GM13977 (cell line): ENCODE data around the gene C5orf63.
"Not testable (repeated sequence)": the region's sequence is repeated elsewhere in the genome, so short reads cannot be mapped to it uniquely, and the experiment has no call there.

Experiments
- DNase-seq: peaks from one replicate; pipeline ENCODE4 v3.0.0; 2012; ENCODE audit warnings: low spot score
- CTCF ChIP-seq: IDR thresholded peaks from 2 replicates; pipeline ENCODE4 v1.5.1; 2012; ENCODE audit warnings: mild to moderate bottlenecking, control low read depth; ENCODE audit not compliant: insufficient read depth; ENCODE audit errors: extremely low read depth, missing control alignments
- in situ Hi-C: fragments of 300-500 bp; cut with MboI; formaldehyde crosslinking; loops from one replicate; pipeline ENCODE4 v1.12.0; 2022; ENCODE audit warnings: low sequenced_read_pairs, low pct_unique_long_range_greater_than_20kb, mixed read lengths, inconsistent platforms; ENCODE audit not compliant: unreplicated experiment

C5orf63 gene

GRCh38 chr5:127010362-127010761, 62.9 kb downstream of the C5orf63 start:
- in situ Hi-C loops = no loop called here
- no peak for DNase-seq
- no peak for TF ChIP-seq CTCF

- TF ChIP-seq CTCF = no peak
- in situ Hi-C loops = no loop called here
- no peak for DNase-seq
Observed at GRCh38 chr5:127009784-127010183, 63.5 kb downstream of the C5orf63 start.

DNA sequence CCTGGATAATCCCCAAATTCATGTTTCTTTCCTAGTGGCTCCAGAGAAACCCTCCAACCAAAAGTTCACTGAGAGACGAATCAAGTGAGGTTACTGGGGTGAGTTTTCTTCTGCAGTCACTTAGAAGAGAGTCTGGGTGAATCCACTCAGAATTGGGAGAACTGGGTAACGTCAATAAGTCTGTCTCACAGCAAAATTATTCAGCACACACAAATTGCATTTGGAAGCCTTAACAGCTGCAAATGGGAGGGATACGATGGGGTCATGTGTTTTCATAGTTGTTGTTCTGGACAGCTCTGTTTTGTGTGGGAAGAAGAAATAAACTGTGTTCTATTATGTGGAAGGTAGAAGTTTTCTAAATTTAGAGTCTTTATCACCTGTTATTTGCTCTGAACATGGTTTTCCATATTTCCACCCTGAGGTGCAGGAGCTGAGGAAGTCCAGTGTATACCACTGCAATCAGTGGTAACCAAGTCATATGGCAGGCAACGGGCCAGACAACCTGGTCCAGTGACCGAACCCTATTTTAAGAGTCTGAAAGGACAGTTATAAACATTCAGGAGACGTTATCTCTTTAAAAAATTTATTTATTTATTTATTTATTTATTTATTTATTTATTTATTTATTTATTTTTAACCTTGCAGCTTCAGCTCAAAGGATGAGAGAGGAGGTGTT, 64.9 kb downstream of the C5orf63 start:
- in situ Hi-C loops = no loop called here
- DNase-seq = no peak
- no peak for TF ChIP-seq CTCF

DNA sequence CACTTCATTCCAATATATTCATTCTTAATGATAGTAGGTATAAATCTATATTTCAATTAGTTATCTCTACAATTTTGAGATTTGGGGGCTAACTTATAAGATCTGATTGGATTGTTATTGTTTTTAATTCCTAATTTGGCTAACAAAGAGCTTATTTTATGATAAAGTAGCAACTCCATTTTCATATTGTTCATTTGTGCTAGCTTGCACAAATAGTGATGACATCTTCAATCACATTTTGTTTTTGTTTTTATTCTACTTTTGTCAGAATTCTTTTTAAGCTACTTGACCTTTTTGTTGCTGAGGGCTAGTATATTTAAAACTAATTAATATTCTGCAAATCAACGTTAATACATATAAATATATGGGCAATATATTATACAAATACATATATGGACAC, 65.8 kb downstream of the C5orf63 start:
- TF ChIP-seq CTCF = no peak
- in situ Hi-C loops = no loop called here

DNA sequence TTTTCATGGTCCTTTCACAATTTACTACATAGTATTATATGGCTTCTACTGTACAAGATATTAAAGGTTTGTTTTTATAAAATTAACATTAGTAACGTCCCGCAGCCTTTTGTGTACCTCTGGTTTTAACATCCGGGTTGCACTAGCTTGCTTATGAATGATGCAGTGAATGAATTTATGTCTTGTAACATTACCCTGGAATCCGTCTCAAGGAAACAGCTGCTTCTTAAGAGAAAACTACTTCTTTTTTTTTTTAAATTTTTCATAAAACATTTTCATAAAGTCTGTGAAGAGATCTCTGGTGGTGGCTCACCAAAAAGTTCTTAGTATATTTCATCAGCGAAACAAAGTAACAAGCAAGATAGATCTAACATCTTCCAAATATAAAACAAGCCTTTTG, 66.6 kb downstream of the C5orf63 start:
- in situ Hi-C loops = no loop called here
- no peak for DNase-seq
- TF ChIP-seq CTCF = no peak

More for the DNA sequence above, 65.8 kb downstream of the C5orf63 start:
- DNase-seq = no peak

DNA sequence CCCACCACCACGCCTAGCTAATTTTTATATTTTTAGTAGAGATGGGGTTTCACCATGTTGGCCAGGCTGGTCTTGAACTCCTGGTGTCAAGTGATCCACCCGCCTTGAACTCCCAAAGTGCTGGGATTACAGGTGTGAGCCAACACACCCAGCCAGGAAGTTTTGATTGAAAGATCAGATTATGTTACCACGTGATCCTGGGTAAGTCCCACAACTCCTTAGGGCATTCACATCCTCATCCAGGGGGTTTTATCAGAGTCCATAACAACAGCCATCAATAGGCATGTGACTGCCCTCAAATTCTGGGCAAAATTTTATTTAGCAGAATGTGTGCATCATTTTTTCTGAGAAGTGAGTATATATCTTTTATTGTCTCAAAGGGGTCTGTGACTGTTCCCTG, 68.0 kb downstream of the C5orf63 start:
- DNase-seq, in situ Hi-C loops: not testable (repeated sequence)

DNA sequence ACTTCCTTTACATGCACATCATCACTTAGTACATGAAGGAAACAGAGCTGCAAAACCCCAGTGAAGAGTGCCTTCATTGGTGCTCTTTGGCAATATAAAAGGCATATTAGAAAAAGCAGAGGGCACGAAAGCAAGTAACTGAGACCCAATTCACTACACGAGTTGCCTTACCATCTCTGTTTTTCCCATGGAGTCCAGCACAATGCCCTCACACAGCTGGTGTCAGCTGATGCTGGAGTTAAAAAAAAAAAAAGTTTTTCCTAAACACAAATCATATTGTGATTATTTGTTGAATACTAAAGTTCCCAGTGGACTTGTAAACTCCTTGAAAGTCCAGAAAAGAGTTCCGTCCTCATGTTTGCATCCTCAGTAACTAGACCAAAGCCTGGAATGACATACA, 68.6 kb downstream of the C5orf63 start:
- in situ Hi-C loops = no loop called here
- no peak for TF ChIP-seq CTCF
- no peak for DNase-seq
